LNCAP (cell line): Measurements from ENCODE around the gene GRB2.

Experiments used
- TF ChIP-seq, protein P1 (sequence below): fragments of 450-650 bp; IDR thresholded peaks from 2 replicates; pipeline ENCODE4 v1.5.1; 2017; ENCODE audit warnings: mild to moderate bottlenecking

GRB2 gene

DNA sequence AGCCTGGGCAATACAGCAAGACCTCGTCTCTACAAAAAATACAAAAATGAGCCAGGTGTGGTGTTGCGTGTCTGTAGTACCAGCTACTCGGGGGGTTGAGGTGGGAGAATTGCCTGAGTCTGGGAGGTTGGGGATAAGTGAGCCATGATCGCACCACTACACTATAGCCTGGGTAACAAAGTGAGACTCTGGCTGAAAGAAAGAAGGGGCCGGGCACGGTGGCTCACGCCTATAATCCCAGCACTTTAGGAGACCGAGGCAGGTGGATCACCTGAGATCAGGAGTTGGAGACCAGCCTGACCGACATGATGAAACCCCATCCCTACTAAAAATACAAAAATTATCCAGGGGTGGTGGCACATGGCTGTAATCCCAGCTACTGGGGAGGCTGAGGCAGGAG, 10.5 kb upstream of the GRB2 start:
- TF ChIP-seq, protein P1, sequence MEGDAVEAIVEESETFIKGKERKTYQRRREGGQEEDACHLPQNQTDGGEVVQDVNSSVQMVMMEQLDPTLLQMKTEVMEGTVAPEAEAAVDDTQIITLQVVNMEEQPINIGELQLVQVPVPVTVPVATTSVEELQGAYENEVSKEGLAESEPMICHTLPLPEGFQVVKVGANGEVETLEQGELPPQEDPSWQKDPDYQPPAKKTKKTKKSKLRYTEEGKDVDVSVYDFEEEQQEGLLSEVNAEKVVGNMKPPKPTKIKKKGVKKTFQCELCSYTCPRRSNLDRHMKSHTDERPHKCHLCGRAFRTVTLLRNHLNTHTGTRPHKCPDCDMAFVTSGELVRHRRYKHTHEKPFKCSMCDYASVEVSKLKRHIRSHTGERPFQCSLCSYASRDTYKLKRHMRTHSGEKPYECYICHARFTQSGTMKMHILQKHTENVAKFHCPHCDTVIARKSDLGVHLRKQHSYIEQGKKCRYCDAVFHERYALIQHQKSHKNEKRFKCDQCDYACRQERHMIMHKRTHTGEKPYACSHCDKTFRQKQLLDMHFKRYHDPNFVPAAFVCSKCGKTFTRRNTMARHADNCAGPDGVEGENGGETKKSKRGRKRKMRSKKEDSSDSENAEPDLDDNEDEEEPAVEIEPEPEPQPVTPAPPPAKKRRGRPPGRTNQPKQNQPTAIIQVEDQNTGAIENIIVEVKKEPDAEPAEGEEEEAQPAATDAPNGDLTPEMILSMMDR, result no peak

DNA sequence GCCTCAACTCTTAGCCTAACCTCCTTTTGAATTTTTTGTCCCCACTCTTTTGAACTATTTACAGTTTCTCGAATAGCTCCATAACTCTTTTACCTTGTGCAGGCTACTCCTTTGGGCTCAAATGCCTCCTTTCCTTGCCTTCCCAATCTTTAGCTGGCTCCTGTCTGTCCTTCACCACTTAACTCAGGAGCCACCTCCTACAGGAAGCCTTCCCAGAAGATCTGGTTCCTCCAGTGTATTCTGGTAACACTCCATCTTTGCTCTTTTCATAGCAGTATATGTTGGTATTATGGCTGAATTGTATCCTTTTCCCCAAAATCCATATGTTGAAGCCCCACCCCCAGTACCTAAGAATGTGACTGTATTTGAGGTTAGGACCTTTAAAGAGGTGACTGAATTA, 9.0 kb upstream of the GRB2 start:
- TF ChIP-seq, protein P1, result no peak

DNA sequence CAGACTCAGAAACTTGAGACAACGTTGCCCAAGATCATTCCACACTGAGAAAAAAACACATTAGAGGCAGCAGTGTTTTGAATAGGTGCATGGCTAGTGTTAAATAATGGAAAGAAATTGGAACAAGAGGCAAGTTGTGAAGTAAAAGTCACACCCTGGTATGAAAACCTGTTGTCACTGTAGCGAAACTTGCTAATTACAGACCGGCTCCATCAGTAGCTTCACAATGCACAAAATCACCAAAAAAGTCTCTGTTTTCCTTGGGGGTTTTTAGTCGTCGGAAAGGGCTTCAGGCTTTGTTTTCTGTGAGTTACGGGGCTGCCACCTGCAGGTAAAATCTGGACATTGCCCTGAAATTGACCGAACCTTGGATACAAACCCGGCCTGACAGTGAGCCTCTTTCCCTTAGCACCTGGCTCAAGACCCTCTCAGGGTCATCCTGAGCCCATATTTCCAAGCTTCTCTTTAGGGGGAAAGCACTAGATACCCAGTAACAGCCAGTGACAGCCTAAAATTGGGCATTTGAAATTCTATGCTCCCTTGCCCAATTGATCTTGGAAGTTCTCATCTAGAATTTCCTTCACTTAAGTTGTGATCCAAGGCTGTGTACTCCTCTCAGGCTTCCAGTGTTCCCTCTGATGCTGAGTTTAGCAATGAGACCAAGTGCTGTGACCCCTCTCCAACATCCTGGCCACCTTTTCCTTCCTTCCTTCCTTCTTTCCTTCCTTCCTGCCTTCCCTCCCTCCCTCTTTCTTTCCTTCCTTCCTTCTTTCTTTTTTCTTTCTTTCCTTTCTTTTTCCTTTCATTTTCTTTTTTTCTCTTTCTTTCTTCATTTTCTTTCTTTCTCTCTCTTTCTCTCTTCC, 7.2 kb upstream of the GRB2 start:
- TF ChIP-seq, protein P1, result peak; percentile 79

DNA sequence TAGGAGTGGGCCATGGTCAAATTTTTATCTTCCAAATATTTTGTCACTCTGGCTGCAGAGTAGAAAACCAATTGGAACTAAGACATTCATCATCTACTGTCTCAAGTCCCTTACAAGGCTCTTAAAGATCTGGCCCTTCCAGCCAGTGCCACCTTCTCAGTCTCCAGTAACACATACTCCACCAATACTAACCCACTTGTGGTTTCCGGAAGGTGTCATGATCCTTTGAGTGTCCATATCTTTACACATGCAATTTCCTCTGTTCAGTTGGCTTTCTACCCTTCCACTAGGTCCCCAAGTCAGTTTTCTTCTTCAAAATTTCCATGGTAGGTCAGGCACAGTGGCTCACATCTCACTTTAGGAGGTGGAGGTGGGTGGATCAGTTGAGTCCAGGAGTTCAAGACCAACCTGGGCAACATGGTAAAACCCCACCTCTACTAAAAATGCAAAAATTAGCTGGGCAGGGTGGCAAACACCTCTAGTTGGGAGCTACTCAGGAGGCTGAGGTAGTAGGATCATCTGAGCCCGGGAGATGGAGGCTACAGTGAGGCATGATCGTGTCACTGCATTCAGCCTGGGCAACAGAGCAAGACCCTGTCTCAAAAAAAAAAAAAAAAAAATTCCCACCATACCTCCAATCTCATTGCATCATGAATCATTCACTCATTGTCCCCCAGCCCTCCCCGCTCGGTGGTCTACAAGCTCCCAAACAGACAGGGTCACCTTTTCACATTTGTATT, 6.0 kb upstream of the GRB2 start:
- TF ChIP-seq, protein P1, result no peak

DNA sequence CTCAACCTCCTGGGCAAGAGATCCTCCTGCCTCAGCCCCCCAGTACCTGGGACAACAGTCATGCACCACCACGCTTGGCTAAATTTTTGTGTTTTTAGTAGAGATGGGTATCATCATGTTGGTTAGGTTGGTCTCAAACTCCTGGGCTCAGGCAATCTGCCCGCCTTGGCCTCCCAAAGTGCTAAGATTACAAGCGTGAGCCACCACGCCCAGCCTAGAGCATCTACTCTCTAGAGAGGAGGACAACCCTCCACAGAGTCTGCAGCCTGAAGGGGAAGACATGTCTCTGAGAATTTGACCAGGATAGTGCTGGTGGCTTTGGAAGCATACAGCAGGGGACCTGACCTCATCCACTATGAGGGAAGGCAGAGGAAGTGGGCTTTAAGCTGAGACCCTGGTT, 4.7 kb upstream of the GRB2 start:
- TF ChIP-seq, protein P1, result no peak

DNA sequence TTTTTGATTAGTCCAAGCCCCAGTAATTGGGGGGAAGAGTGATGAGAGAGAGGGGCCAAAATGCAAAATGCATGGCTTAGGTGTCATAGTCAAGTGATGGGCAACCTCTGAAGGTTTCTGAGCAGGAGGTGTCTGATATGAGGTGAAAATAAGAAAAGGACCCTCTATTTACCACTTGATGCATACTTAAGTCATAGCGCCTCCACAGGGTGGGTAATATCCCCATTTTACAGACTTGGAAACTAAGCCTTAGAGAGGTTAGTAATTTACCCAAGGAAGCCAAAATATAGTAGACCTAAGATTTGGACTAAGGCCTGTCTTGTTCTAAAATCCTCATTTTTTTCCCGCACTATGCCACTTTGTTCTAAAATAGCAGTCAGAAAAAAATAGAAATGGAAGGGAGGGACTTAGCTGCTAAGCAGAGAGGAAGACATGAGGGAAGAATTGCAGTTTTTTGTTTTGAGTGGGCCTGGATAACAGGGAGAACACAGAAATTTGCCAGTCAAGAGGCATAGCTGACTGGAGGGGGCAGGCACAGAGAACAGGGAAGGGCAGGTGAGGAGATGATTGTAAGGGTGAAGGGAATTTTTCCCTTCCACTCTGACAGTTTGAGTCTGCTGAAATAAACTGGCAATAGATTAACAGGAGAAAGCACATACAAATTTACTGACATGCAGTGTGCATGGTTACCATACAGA, 2.3 kb upstream of the GRB2 start:
- TF ChIP-seq, protein P1, result no peak

DNA sequence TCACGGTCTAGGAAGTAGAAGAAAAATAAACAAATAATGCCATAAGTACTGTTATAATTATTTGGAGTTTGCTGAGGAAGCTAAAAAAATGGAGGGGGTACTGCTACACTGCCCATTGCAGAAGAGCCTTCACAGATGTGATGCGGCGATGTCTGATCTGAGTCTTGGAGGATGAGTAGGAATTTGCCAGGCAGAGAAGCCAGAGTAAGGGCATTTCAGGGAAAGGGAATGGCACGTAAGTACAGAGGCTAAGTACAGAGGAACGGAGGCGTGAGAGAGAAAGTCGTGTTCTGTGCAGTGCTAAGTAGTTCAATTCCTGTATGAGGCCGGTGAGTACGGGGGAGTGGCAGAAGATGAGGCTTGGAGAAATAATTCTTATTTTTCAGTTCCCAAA, 741 bp upstream of the GRB2 start:
- TF ChIP-seq, protein P1, result no peak
